ENCODE data around the gene GRIK1.

The GRIK1 gene

GRCh38 chr21:29511096-29511495 lies 428.7 kb downstream of the GRIK1 start:
- DNase-seq = no peak

GRCh38 chr21:29509121-29509520 lies 430.7 kb downstream of the GRIK1 start:
- DNase-seq = no peak

GRCh38 chr21:29508301-29508700 lies 431.5 kb downstream of the GRIK1 start:
- no peak for DNase-seq

GRCh38 chr21:29506947-29507346 lies 432.8 kb downstream of the GRIK1 start:
- DNase-seq = no peak

- DNase-seq = no peak
Observed at GRCh38 chr21:29506214-29506613, 433.6 kb downstream of the GRIK1 start.

- DNase-seq = no peak
Observed at GRCh38 chr21:29504751-29505321, 435.0 kb downstream of the GRIK1 start.

GRCh38 chr21:29501451-29501850 lies 438.3 kb downstream of the GRIK1 start:
- DNase-seq = no peak

GRCh38 chr21:29499734-29500343 lies 440.0 kb downstream of the GRIK1 start:
- peak in 1 of 2 donors; percentile 10 for DNase-seq

GRCh38 chr21:29499229-29499628 lies 440.6 kb downstream of the GRIK1 start:
- DNase-seq = no peak

- DNase-seq = no peak
Observed at GRCh38 chr21:29496337-29496736, 443.5 kb downstream of the GRIK1 start.

- no peak for DNase-seq
Observed at GRCh38 chr21:29490016-29490415, 449.8 kb downstream of the GRIK1 start.

- DNase-seq = no peak
Observed at GRCh38 chr21:29487154-29487553, 452.6 kb downstream of the GRIK1 start.

Data from CD4-positive, alpha-beta T cell treated with Interleukin-1 beta for 1 hour (primary cell).